ENCODE results near the gene EPHX1.

EPHX1 gene

GRCh38 chr1:225822655-225823403 is 12.9 kb downstream of the EPHX1 start:
- TF ChIP-seq FOXP2 (optimal IDR thresholded peaks at IDR 0.05; ENCODE audit: borderline replicate concordance, extremely low read depth, extremely low read length, insufficient read depth), result no peak
- no peak for TF ChIP-seq REST (IDR thresholded peaks at IDR 0.05; ENCODE audit: insufficient read depth in 1 of 2, low read depth in 2 of 2, low read length in 2 of 2)
- TF ChIP-seq TAF1 (IDR thresholded peaks at IDR 0.05; ENCODE audit: borderline replicate concordance, insufficient read depth, low read length), result no peak
- no peak for TF ChIP-seq SIN3A (IDR thresholded peaks at IDR 0.05; ENCODE audit: borderline replicate concordance, insufficient read depth, low read length)
- TF ChIP-seq POLR2AphosphoS5 (IDR thresholded peaks at IDR 0.05; ENCODE audit: low read depth, low read length), result no peak

GRCh38 chr1:225823811-225824261 is 13.9 kb downstream of the EPHX1 start:
- no peak for TF ChIP-seq POLR2AphosphoS5 (IDR thresholded peaks at IDR 0.05; ENCODE audit: low read depth, low read length)

GRCh38 chr1:225824533-225824941 is 14.6 kb downstream of the EPHX1 start:
- TF ChIP-seq FOXP2 (optimal IDR thresholded peaks at IDR 0.05; ENCODE audit: borderline replicate concordance, extremely low read depth, extremely low read length, insufficient read depth), result no peak
- no peak for TF ChIP-seq TAF1 (IDR thresholded peaks at IDR 0.05; ENCODE audit: borderline replicate concordance, insufficient read depth, low read length)
- TF ChIP-seq POLR2AphosphoS5 (IDR thresholded peaks at IDR 0.05; ENCODE audit: low read depth, low read length), result no peak
- no peak for TF ChIP-seq SIN3A (IDR thresholded peaks at IDR 0.05; ENCODE audit: borderline replicate concordance, insufficient read depth, low read length)
- TF ChIP-seq REST (IDR thresholded peaks at IDR 0.05; ENCODE audit: insufficient read depth in 1 of 2, low read depth in 2 of 2, low read length in 2 of 2), result no peak

- TF ChIP-seq POLR2AphosphoS5 (IDR thresholded peaks at IDR 0.05; ENCODE audit: low read depth, low read length) (no peak), SIN3A (IDR thresholded peaks at IDR 0.05; ENCODE audit: borderline replicate concordance, insufficient read depth, low read length) (no peak), TAF1 (IDR thresholded peaks at IDR 0.05; ENCODE audit: borderline replicate concordance, insufficient read depth, low read length) (no peak), REST (IDR thresholded peaks at IDR 0.05; ENCODE audit: insufficient read depth in 1 of 2, low read depth in 2 of 2, low read length in 2 of 2) (no peak), FOXP2 (optimal IDR thresholded peaks at IDR 0.05; ENCODE audit: borderline replicate concordance, extremely low read depth, extremely low read length, insufficient read depth) (no peak)
These were observed 15.2 kb downstream of the EPHX1 start for GRCh38 chr1:225825078-225825477.

- TF ChIP-seq POLR2AphosphoS5 (IDR thresholded peaks at IDR 0.05; ENCODE audit: low read depth, low read length) (no peak), FOXP2 (optimal IDR thresholded peaks at IDR 0.05; ENCODE audit: borderline replicate concordance, extremely low read depth, extremely low read length, insufficient read depth) (no peak), SIN3A (IDR thresholded peaks at IDR 0.05; ENCODE audit: borderline replicate concordance, insufficient read depth, low read length) (no peak), REST (IDR thresholded peaks at IDR 0.05; ENCODE audit: insufficient read depth in 1 of 2, low read depth in 2 of 2, low read length in 2 of 2) (no peak), TAF1 (IDR thresholded peaks at IDR 0.05; ENCODE audit: borderline replicate concordance, insufficient read depth, low read length) (no peak)
These were observed 15.7 kb downstream of the EPHX1 start for GRCh38 chr1:225825607-225826007.
